HG03196 (cell line): ENCODE data around the gene COL25A1.

Experiments
- ATAC-seq: cut with Tn5 transposase; IDR thresholded peaks from one replicate; pipeline ENCODE4 v1.9.1; 2021; ENCODE audit not compliant: unreplicated experiment

Gene COL25A1

GRCh38 chr4:109302361-109303139 lies at the start of gene COL25A1:
Gene COL25A1, minus strand, starts transcription at chr4:109302658.
- ATAC-seq, result no peak

GRCh38 chr4:109350121-109350520 lies 47.7 kb upstream of the COL25A1 start:
- no peak for ATAC-seq

GRCh38 chr4:109334129-109335105 lies 32.0 kb upstream of the COL25A1 start:
- ATAC-seq, result no peak

GRCh38 chr4:109332926-109333464 lies 30.5 kb upstream of the COL25A1 start:
- ATAC-seq, result no peak

GRCh38 chr4:109327641-109328040 lies 25.2 kb upstream of the COL25A1 start:
- no peak for ATAC-seq

GRCh38 chr4:109325698-109326097 lies 23.2 kb upstream of the COL25A1 start:
- no peak for ATAC-seq

- no peak for ATAC-seq
These were observed 20.9 kb upstream of the COL25A1 start for GRCh38 chr4:109323348-109323747.

- ATAC-seq, result no peak
These were observed 18.8 kb upstream of the COL25A1 start for GRCh38 chr4:109321232-109321631.

GRCh38 chr4:109319684-109320083 lies 17.2 kb upstream of the COL25A1 start:
- no peak for ATAC-seq

- ATAC-seq, result no peak
These were observed 16.7 kb upstream of the COL25A1 start for GRCh38 chr4:109319156-109319555.

- ATAC-seq, result no peak
These were observed 13.4 kb upstream of the COL25A1 start for GRCh38 chr4:109315818-109316217.

GRCh38 chr4:109315341-109315740 lies 12.9 kb upstream of the COL25A1 start:
- ATAC-seq, result no peak

GRCh38 chr4:109313168-109314133 lies 11.0 kb upstream of the COL25A1 start:
- ATAC-seq, result no peak

- no peak for ATAC-seq
These were observed 660 bp upstream of the COL25A1 start for GRCh38 chr4:109303140-109303496.

GRCh38 chr4:109301651-109302360 lies 652 bp downstream of the COL25A1 start:
- no peak for ATAC-seq

- no peak for ATAC-seq
These were observed 4.0 kb downstream of the COL25A1 start for GRCh38 chr4:109298279-109299010.

GRCh38 chr4:109296527-109296926 lies 5.9 kb downstream of the COL25A1 start:
- no peak for ATAC-seq

GRCh38 chr4:109295081-109295480 lies 7.4 kb downstream of the COL25A1 start:
- ATAC-seq, result no peak

- ATAC-seq, result no peak
These were observed 7.9 kb downstream of the COL25A1 start for GRCh38 chr4:109294468-109295020.
